Amygdala (tissue), 56 donors: ENCODE measurements around the gene ZKSCAN7.
"Not testable (repeated sequence)": the region's sequence is repeated elsewhere in the genome, so short reads cannot be mapped to it uniquely, and the experiment has no call there.

ENCODE experiments used
- DNase-seq, 56 donors: peaks; one replicate each; lab custom pipeline; 2025; lab: John Stamatoyannopoulos, UW

The ZKSCAN7 gene

DNA sequence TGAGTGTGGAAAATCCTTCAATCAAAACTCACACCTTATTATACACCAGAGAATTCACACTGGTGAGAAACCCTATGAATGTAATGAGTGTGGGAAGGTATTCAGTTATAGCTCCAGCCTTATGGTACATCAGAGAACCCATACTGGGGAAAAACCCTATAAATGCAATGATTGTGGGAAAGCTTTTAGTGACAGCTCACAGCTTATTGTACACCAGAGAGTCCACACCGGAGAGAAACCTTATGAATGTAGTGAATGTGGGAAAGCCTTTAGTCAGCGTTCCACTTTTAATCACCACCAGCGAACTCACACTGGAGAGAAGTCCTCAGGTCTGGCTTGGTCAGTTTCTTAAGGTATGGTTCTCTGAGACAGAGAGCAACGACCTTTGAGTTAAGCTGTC, 16.0 kb downstream of the ZKSCAN7 start:
- DNase-seq = no peak

DNA sequence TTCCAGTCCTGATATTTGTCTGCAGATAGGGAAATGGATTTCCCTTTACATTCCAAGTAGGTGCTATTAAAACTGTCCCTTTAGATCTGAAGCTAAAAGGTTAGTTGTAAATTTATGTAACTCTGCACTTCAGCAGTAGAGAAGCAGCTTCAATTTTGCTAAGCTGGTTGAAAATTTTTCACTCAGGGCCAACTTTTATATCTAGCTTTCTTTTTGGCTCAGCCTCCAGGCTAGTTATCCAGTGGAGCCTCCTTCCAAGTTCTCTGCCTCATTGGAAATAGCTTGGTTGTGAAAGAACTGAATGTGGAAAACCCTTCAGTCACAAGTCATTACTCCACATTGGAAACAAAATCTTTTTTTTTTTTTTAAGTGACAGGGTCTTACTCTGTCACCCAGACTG, 21.6 kb downstream of the ZKSCAN7 start:
- no peak for DNase-seq

DNA sequence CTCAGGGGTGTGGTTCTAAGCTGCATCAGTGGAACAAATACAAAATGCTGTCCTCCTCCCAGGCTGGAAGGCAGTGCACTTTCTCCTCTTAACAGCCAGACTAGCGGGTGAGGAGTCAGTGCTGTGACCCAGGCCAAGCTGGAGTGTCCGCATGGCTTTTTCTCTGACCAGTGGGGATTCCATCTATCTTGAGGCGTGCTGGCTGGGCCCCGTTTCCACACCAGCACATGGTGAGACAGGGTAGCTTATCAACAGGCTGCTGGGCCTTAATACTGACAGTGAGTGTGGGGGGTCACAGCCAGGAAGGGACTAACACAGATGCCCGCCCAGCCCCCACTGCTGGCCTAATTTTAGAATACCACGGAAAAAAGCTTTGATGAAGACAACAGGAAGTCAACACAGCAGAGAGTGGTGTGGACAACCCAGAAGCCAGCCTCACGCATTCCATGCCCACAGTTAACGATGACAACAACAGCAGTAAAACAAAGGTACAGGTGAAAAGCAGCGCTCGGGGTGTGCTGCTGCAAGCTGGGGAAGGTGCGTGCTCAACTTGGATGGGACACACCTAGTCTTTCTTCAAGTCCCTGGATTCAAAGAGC, 22.5 kb downstream of the ZKSCAN7 start:
- not testable (repeated sequence) for DNase-seq

DNA sequence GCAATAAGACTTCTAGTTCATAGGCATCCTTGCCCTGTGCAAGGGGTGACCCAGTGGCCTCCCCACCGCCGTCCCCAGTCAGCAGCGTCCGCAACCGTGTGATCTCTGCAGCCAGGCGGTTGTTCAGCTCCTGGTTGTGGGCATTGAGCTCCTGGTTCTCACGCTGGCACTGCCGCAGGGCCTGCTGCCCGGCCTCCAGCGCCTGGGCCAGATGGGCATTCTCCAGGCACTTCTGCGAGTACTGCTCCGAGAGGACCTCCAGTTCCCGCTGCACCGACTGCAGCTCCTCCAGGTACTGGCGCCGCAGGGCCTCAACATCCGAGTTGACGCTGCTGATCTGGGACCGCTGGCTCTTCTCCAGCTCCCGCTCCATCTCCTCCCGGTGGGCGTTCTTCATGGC, 23.3 kb downstream of the ZKSCAN7 start:
- not testable (repeated sequence) for DNase-seq

DNA sequence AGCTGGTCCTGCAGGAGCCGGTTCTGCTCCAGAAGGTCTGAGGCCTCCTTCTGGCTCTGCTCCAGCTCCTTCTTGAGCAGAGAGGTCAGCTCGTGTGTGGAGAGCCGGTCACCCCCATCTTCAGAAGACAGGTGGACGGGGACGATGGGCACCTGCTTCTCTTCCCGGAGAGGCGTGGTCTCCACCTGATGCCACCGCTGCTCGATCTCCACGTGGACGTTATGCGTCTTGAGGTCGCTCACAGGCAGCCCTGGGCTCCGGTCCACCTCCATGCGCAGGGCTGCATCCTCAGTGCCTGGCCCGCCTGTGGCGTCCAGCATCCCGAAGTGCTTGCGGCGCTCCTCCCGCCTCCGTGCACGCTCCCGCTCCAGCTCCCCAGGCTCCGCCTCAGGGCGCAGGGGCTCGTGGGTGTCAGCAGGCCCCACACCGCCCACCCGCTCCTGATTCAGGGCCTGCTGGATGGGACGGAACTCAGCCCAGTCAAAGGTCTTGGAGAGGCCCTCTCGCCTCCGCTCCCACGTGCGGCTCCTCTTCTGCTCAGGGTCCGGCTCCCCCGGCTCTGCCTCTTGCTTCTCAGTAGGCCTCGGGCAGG, 24.0 kb downstream of the ZKSCAN7 start:
- not testable (repeated sequence) for DNase-seq

DNA sequence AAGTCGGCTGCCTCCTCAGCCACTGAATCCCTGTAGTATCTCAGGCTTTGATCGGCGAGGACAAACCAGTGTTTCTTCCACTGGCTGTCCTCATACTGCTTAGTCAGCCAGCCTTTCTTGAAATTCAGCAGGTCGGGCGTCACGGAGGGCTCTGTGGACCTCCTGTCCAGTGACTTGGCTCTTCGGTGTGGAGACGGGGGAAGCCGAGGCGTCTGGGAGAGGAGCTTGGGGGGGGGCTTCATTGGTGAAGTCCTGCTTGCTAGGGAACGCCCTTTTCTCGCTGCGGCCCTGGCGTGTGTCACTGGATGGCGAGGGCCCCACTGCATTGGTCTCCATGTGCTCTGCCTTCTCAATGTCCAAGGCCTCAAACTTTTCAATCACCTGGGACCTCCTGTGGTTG, 24.8 kb downstream of the ZKSCAN7 start:
- DNase-seq = not testable (repeated sequence)

DNA sequence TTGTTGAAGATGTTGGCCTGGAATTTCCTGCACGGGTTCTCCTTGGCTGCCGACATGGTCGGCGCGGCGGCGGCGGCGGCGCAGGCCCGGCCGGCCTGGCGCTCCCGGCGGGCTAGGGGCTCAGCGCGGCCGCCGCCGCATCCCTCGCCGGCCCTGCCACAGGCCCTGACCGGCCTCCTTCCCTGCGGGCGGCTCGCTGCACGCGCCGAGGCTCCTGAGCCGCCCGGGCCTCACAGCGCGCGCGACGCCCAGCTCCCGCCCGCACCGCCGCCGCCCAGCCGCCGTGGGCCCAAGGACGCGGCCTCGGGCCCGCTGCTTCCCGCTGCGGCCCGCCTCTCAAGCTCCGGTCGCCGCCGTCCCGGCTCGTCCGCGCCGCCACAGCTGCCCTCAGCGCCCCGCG, 26.0 kb downstream of the ZKSCAN7 start:
- DNase-seq = not testable (repeated sequence)

DNA sequence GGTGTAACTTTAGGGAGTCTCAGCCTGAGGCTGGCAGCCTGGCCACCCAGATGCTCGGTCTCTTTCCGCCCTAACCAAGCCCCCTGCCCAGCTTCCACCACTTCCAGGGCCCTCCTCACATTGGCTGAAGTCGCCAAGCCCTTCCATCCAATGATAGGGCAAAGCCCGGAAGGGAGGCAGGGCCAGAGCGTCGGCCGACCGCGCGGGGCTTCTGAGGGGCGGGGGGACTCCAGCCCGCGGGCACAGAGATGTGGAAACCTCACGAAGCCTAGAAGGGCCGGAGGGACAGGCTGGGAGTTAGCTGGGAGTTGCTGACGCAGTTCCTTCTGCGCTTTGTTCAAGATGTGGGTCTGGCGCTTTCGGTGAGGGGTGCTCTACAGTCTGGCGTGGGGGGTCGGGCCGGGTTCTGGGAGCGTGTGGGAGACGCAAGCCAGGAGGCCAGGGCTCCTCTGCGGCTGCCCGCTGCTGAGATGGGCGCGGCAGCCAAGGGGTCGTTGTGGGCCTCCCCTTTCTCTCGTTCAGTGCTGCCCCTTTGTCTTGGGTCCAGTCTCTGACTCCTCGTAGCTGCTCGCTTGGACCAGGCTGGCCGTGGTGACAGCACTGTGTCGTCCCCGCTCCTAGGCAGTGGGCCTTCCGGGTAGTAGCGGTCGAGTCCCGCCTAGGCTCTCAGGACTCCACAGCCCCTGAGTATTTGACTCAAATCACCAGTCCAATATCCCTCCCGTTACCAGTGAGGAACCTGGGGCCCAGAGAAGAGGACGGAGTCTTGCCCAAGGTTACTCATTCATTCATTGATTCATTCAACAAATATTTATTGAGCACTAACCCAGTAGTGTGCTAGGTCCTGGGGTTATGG, 29.9 kb downstream of the ZKSCAN7 start, which contains the start of gene ZNF660:
Gene ZNF660, plus strand, starts transcription at position 319 of the 856 bp plus-strand sequence. CDS start 9,230 bp downstream, outside the sequence.
- DNase-seq = peak in 52 of 56 donors; percentile 5 to 77 (median 53)

GRCh38 chr3:44596621-44597020, 41.6 kb downstream of the ZKSCAN7 start:
- DNase-seq = no peak

DNA sequence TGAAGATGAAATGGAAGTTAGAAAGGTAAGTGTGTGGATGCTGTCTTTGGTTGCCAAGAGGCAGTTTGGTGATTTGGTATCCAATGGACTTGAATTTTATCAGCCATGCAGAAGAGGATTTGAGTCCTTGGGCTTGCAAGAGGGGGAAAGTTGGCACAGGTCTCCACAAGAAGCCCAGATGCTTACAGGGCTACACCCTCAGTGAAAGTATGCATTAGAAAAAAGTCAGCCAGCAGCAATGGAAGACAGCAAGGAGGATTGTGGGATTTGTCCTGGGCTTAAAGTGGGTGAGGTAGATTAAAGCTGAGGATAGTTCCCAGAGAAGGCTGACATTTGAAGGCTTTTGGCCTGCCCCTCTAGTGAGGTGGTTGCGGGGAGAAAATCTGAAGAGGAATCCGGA, 46.8 kb downstream of the ZKSCAN7 start:
- DNase-seq = no peak

- no peak for DNase-seq
Observed at GRCh38 chr3:44612678-44613077, 57.7 kb downstream of the ZKSCAN7 start.
